ENCODE measurements around the gene WDR5.

- TF ChIP-seq HDAC2 (IDR thresholded peaks at IDR 0.05) = no peak
- no peak for TF ChIP-seq POLR2A (IDR thresholded peaks at IDR 0.05; ENCODE audit: low read length)
- no peak for TF ChIP-seq CHD2 (IDR thresholded peaks at IDR 0.05; ENCODE audit: low read length, partially characterized antibody)
- TF ChIP-seq ZNF302 (CRISPR knock-in tag; IDR thresholded peaks at IDR 0.05) = no peak
- TF ChIP-seq RFX5 (IDR thresholded peaks at IDR 0.05) = no peak
- TF ChIP-seq RCOR1 (IDR thresholded peaks at IDR 0.05; ENCODE audit: low read depth, low read length) = no peak
- no peak for TF ChIP-seq CTCF (IDR thresholded peaks at IDR 0.05)
- TF ChIP-seq E2F6 (IDR thresholded peaks at IDR 0.05; ENCODE audit: borderline replicate concordance, low read depth) = no peak
- TF ChIP-seq FOXS1 (CRISPR knock-in tag; IDR thresholded peaks at IDR 0.05) = no peak
- TF ChIP-seq JUN (IDR thresholded peaks at IDR 0.05) = no peak
- no peak for TF ChIP-seq CEBPB (IDR thresholded peaks at IDR 0.05)
- no peak for TF ChIP-seq REST (IDR thresholded peaks at IDR 0.05)
- TF ChIP-seq RAD21 (conservative IDR thresholded peaks at IDR 0.05 in 1 of 2, IDR thresholded peaks at IDR 0.05 in 1 of 2) = no peak
- no peak for TF ChIP-seq PHF8 (IDR thresholded peaks at IDR 0.05; ENCODE audit: borderline replicate concordance, low read depth)
Measured at GRCh38 chr9:134158753-134159392, 23.0 kb downstream of the WDR5 start.

All from A549 (cell line).